ENCODE data around the gene PRUNE2.

The PRUNE2 gene

DNA sequence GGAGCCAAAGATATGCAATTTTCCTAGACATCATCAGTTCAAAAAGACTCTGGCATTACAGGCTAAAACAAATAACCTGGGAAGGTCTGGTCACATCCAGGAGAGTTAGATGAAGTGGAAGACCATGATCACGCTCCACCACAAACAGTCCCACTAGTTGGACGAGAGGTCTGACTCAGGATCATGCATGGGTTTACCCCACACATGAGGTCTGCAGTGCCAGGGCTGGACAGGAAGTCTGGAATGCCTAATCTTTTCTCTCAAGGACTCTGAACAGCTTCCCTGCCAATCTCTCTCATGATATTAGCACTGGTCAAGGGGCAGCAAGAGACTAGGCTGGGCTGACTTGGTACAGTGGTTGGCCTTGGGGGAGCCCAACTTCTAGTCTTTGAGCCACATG is 7.1 kb downstream of the PRUNE2 start:
- DNase-seq (ENCODE audit: low read depth), result no peak

- DNase-seq (ENCODE audit: low read depth), result no peak
These were observed 7.9 kb downstream of the PRUNE2 start for GRCh38 chr9:76897804-76898525.

GRCh38 chr9:76896035-76896434 is 9.9 kb downstream of the PRUNE2 start:
- DNase-seq (ENCODE audit: low read depth), result no peak

DNA sequence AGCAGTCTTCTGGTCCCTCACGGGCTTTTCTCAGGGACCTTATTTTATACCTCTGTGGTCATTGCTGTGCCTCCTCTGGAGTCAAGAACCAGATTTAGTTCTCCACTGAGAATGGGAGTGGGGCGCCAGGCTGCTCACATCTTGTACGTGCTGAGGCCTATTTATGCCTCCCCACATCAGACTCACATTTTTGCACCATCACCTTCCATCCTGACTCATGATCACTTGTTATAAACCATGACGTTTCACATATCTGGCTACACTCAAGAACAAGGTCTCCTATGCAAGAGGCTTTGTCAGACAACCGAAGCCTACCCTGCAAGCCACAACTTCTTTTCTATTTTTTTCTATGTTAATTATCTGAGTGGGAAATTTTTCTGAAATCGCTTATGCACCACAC is 10.7 kb downstream of the PRUNE2 start:
- DNase-seq (ENCODE audit: low read depth), result no peak

GRCh38 chr9:76894198-76894597 is 11.7 kb downstream of the PRUNE2 start:
- no peak for DNase-seq (ENCODE audit: low read depth)

DNA sequence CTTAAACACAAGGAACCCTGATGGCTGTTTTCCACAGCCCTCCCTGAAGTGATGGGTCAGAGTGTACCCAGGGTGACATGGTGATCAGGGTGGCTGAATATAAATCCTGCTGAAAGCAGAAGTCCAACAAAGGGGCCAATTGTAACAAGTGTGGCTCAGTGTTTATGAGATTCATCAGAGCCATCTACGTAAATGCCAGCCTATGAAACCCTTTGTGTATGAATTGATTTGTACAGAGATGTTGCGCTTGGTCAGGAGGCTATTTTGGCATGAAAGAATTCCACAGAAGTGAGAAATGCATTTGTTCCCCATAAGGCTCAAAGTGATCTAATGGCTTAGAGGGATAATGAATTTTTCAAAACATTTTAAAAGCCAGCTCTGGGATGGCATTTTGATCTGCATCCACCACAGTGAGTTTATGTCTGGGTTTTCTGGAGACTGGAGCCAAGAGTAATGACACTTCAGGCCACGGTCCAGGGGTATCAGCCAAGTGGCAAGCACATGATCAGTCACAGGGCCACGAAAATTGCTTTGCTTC is 12.4 kb downstream of the PRUNE2 start:
- DNase-seq (ENCODE audit: low read depth), result no peak

DNA sequence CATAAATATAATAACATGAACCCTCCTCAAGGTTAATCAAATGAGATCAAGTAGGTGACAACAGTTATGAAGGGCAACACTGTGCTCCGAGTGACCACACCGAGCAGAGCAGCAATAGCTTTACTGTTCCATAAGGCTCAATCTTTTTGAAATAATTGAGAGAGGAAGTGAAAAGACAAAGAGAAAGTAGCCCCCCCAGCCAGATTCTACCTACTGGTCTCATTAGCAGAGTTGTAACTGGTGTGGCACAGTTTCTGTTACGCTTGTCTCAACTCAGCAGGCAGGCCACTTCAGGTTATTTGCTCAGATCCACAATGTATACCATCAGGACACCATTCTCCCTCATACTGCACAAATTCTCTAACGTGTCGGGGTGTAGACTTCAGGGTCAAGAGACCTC is 14.0 kb downstream of the PRUNE2 start:
- no peak for DNase-seq (ENCODE audit: low read depth)

DNA sequence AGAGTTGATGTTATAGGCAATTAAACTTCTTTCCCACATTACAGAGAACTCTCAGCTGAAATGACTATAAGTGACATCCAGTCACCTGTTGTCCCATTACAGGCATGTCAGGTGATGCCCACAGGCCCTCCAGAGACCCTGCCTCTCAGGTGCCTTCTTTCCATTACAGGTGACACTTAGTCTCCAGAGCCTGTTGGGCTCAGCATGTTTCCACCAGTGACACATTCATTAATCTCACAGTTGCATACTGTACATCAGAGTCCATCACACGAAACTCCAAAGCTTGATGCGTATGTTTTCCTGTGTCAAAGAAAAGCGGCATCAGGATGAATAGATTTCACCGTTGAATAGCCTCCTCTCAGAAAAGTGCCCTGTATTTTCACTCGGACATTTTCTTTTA is 14.6 kb downstream of the PRUNE2 start:
- DNase-seq (ENCODE audit: low read depth), result no peak

DNA sequence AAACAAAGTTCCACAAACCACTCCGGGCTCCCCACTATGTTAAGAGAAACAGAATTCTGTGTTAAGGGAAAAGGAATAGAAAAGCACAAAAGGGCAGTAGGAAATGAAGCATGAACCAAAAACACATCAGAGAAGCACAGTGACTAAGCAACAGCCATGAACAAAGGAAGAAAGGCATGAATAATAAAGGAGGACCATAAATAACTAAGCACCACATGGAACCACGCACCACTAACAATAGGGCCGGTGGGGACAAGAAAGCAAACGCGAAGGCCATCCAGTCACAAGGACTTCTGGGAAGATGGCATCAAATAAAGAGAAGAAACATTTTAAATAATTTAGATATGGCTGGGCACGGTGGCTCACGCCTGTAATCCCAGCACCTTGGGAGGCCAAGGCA is 18.0 kb downstream of the PRUNE2 start:
- DNase-seq (ENCODE audit: low read depth), result no peak

- DNase-seq (ENCODE audit: low read depth), result no peak
These were observed 18.7 kb downstream of the PRUNE2 start for GRCh38 chr9:76887003-76887821.

- no peak for DNase-seq (ENCODE audit: low read depth)
These were observed 19.6 kb downstream of the PRUNE2 start for GRCh38 chr9:76886318-76886717.

DNA sequence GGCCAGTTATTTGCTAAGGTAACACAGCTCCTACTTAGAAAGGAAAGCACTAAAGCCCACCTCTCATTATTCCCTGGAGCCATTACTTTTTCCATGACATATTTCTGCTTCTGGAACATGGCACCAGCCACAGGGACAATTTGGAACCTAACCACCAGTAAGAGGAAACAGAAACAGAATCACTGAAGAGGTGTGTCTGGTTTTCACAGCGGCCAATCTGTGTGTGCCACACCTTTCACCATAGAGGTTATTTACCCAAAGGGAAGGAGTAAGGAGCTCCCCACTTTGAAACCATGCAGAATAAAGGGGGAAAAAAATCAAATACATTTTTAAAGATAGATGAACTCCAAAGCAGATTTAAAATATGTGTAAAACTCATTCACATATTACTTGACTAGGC is 21.1 kb downstream of the PRUNE2 start:
- DNase-seq (ENCODE audit: low read depth), result no peak

- DNase-seq (ENCODE audit: low read depth), result no peak
These were observed 22.5 kb downstream of the PRUNE2 start for GRCh38 chr9:76883341-76883855.

DNA sequence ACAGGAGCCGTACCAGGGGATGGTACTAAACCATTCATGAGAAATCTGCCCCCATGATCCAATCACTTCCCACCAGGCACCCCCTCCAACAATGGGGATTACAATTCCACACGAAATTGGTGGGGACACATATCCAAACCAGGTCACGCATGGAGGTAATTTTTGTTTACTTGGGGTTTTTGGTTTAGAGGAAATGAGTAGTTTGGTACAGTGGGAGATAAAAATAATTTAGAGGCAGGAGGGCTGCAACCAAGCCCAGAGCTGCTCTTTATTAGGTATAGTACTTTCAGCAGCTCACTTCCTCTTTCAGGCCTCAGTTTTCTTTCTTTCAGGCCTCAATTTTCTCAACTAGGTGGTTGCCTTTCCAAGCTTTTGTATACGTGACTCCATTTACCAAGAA is 23.2 kb downstream of the PRUNE2 start:
- DNase-seq (ENCODE audit: low read depth), result no peak

DNA sequence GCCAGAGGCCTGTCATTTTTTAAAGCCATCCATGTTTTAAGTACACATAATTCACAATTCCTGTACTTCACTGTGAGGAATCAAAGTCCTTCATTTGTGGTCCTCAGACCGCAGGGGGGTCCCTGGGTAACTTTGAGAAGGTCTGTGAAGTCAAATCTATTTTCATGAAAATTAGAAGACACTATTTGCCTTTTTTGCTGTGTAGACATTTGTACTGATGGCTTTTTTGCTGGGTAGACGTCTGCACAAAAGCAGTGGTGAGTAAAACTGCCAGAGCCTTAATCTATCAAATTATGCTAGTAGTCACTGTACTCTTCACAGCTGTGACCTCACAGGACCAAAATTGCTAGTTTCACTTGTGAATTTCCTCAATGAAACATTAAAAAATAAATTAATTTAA is 25.7 kb downstream of the PRUNE2 start:
- no peak for DNase-seq (ENCODE audit: low read depth)

GRCh38 chr9:76878933-76879332 is 27.0 kb downstream of the PRUNE2 start:
- DNase-seq (ENCODE audit: low read depth), result no peak

DNA sequence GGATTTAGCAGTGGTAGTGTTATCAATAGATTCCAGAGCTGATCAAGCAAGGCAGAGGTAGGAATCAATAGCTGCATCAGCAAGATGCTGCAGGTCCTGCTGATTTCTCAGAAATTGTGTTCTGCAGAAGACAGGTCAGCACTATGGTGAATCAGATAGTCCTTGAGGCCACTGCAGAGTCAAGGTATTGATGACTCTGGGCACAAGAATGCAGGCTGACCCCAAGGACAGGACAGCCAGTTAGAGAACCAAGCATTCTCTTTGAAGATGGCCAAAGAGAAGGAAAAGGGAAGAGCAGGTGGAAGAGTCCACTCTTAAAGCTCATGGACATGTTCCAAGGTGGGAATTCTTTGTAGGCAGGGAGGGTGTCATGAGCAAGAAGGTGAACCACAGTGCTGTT is 28.0 kb downstream of the PRUNE2 start:
- no peak for DNase-seq (ENCODE audit: low read depth)

- no peak for DNase-seq (ENCODE audit: low read depth)
These were observed 29.8 kb downstream of the PRUNE2 start for GRCh38 chr9:76876098-76876497.

DNA sequence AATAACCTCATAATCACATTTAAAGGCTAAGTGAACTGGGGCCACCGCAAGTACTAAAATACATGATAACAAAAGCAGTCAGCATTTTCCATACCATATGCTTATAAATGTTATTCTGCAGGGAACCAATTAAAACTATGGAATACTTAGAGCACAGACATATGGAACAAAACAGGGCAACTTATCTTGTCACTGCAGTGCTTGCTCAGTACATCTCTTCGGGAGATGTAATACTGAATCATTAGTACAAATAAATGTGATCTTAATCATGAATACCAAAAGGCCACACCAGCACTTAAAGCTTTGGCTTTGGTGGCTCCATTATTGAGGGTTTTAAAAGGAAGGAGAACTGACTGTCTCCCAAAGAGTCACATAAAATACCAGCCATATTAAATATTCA is 32.1 kb downstream of the PRUNE2 start:
- no peak for DNase-seq (ENCODE audit: low read depth)

- DNase-seq (ENCODE audit: low read depth), result no peak
These were observed 32.7 kb downstream of the PRUNE2 start for GRCh38 chr9:76873056-76873792.

- no peak for DNase-seq (ENCODE audit: low read depth)
These were observed 37.0 kb downstream of the PRUNE2 start for GRCh38 chr9:76868897-76869296.

DNA sequence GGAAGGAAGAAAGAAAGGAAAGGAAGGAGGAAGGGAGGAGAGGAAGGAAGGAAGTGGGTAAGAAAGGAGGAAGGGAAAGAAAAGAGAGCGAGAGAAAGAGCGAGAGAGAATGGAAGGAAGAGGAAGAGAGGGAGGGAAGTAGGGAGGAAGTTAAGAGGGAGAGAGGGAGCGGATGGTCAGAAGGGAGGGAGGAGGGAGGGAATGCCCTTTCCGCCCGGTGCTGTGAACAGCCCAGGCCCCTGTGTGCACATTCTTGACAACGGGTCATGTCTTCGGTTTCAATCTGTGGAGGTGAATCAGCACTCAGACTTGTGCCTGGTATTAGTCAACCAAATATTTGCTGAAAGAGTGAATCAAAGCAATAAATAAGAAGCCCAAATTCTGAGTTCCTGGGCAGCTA is 39.2 kb downstream of the PRUNE2 start:
- no peak for DNase-seq (ENCODE audit: low read depth)

All from stimulated activated CD8-positive, alpha-beta memory T cell treated with anti-CD3 and anti-CD28 coated beads, Interleukin-15, amount 100 ng/mL, for 1 hour (primary cell).